Astrocyte (in vitro differentiated cells and primary cell): ENCODE data around the gene RANBP10.

Experiments
- EZH2 ChIP-seq: IDR thresholded peaks from 2 replicates; pipeline ENCODE4 v1.6.1; 2012; ENCODE audit warnings: mild to moderate bottlenecking, low read length, inconsistent platforms; ENCODE audit not compliant: insufficient read depth
- TF ChIP-seq, protein P1 (sequence below): IDR thresholded peaks from 2 replicates; pipeline ENCODE4 v1.5.1; 2011; ENCODE audit warnings: low read depth, mild to moderate bottlenecking, inconsistent platforms, low read length, moderate library complexity; ENCODE audit not compliant: insufficient read depth

DNA sequence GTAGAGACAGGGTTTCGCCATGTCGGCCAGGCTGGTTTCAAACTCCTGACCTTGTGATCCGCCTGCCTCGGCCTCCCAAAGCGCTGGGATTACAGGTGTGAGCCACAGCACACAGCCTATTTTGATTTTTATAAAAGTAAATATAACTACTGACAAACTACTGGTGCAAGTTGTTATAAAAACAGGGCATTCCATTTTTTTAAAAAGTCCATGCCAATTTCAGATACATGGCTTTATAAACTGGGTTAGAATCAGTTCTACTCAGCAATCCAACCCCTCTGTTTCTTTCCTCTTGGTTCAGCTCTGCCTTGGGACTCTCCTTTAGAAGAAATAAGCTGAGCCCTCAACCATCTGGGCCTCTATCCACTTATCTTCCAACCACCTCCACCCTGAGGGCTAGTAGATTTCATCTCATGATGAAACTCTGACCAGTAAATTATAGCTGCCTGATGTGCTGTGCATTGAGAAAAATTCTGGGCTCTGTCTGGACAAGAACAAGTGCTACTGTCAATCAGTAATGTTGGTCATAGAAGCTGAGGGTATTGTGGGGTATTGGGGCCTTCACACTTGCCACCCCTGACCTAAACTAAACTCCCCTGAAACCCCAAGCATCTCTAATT, 10.2 kb downstream of the RANBP10 start:
- TF ChIP-seq EZH2 = no peak
- TF ChIP-seq, protein P1, sequence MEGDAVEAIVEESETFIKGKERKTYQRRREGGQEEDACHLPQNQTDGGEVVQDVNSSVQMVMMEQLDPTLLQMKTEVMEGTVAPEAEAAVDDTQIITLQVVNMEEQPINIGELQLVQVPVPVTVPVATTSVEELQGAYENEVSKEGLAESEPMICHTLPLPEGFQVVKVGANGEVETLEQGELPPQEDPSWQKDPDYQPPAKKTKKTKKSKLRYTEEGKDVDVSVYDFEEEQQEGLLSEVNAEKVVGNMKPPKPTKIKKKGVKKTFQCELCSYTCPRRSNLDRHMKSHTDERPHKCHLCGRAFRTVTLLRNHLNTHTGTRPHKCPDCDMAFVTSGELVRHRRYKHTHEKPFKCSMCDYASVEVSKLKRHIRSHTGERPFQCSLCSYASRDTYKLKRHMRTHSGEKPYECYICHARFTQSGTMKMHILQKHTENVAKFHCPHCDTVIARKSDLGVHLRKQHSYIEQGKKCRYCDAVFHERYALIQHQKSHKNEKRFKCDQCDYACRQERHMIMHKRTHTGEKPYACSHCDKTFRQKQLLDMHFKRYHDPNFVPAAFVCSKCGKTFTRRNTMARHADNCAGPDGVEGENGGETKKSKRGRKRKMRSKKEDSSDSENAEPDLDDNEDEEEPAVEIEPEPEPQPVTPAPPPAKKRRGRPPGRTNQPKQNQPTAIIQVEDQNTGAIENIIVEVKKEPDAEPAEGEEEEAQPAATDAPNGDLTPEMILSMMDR = no peak
